SIG-M5 treated with dmso at 0.1 percent for 504 hours (cell line): Measurements from ENCODE around the gene BRIP1.
"Not testable (repeated sequence)": the region's sequence is repeated elsewhere in the genome, so short reads cannot be mapped to it uniquely, and the experiment has no call there.

Experiments
- DNase-seq: peaks from one replicate; lab custom pipeline; 2025; ENCODE audit not compliant: unreplicated experiment; lab: John Stamatoyannopoulos, UW

Gene BRIP1

GRCh38 chr17:61862975-61863800, at the start of gene BRIP1:
BRIP1 (minus strand) TSS chr17:61863528; CDS start chr17:61861539, 1,989 bp downstream.
- peak; percentile 100 for DNase-seq

- no peak for DNase-seq
Measured at GRCh38 chr17:61908292-61909037, 45.1 kb upstream of the BRIP1 start.

GRCh38 chr17:61907361-61907760, 44.0 kb upstream of the BRIP1 start:
- no peak for DNase-seq

GRCh38 chr17:61904094-61904710, 40.9 kb upstream of the BRIP1 start:
- DNase-seq = no peak

- DNase-seq = no peak
Measured at GRCh38 chr17:61903251-61903650, 39.9 kb upstream of the BRIP1 start.

- no peak for DNase-seq
Measured at GRCh38 chr17:61897548-61898180, 34.3 kb upstream of the BRIP1 start.

GRCh38 chr17:61895391-61895790, 32.1 kb upstream of the BRIP1 start:
- DNase-seq = no peak

- DNase-seq = not testable (repeated sequence)
Measured at GRCh38 chr17:61894310-61894709, 31.0 kb upstream of the BRIP1 start.

GRCh38 chr17:61887733-61888132, 24.4 kb upstream of the BRIP1 start:
- DNase-seq = not testable (repeated sequence)

- DNase-seq = peak; percentile 34
Measured at GRCh38 chr17:61885865-61886264, 22.5 kb upstream of the BRIP1 start.

GRCh38 chr17:61884864-61885263, 21.5 kb upstream of the BRIP1 start:
- DNase-seq = no peak

GRCh38 chr17:61880589-61881102, 17.3 kb upstream of the BRIP1 start:
- no peak for DNase-seq

- DNase-seq = no peak
Measured at GRCh38 chr17:61878984-61879612, 15.8 kb upstream of the BRIP1 start.

GRCh38 chr17:61878520-61878919, 15.2 kb upstream of the BRIP1 start:
- no peak for DNase-seq

GRCh38 chr17:61877837-61878236, 14.5 kb upstream of the BRIP1 start:
- no peak for DNase-seq

GRCh38 chr17:61875804-61876203, 12.5 kb upstream of the BRIP1 start:
- no peak for DNase-seq

GRCh38 chr17:61875285-61875684, 12.0 kb upstream of the BRIP1 start:
- no peak for DNase-seq

- DNase-seq = no peak
Measured at GRCh38 chr17:61874075-61874474, 10.7 kb upstream of the BRIP1 start.

GRCh38 chr17:61872099-61872498, 8.8 kb upstream of the BRIP1 start:
- DNase-seq = no peak

- DNase-seq = no peak
Measured at GRCh38 chr17:61869138-61869537, 5.8 kb upstream of the BRIP1 start.

GRCh38 chr17:61868074-61868473, 4.7 kb upstream of the BRIP1 start:
- DNase-seq = no peak
